GM18526 (cell line): Measurements from ENCODE around the gene SUSD4.

ENCODE experiments used
- POLR2A ChIP-seq: IDR thresholded peaks from 3 replicates; pipeline ENCODE4 v1.6.1; 2011; ENCODE audit not compliant: insufficient read length; ENCODE audit errors: extremely low read depth

The SUSD4 gene

GRCh38 chr1:223189903-223190724, 173.9 kb downstream of the SUSD4 start:
- no peak for TF ChIP-seq POLR2A

GRCh38 chr1:223189525-223189902, 174.5 kb downstream of the SUSD4 start:
- TF ChIP-seq POLR2A: no peak

- TF ChIP-seq POLR2A: no peak
Measured at GRCh38 chr1:223188618-223189356, 175.2 kb downstream of the SUSD4 start.

- TF ChIP-seq POLR2A: no peak
Measured at GRCh38 chr1:223186800-223187199, 177.2 kb downstream of the SUSD4 start.

GRCh38 chr1:223183268-223183862, 180.6 kb downstream of the SUSD4 start:
- no peak for TF ChIP-seq POLR2A

- no peak for TF ChIP-seq POLR2A
Measured at GRCh38 chr1:223180731-223181321, 183.2 kb downstream of the SUSD4 start.

GRCh38 chr1:223179786-223180185, 184.2 kb downstream of the SUSD4 start:
- no peak for TF ChIP-seq POLR2A

- no peak for TF ChIP-seq POLR2A
Measured at GRCh38 chr1:223179280-223179679, 184.7 kb downstream of the SUSD4 start.

GRCh38 chr1:223177681-223178080, 186.3 kb downstream of the SUSD4 start:
- no peak for TF ChIP-seq POLR2A

GRCh38 chr1:223176437-223176836, 187.5 kb downstream of the SUSD4 start:
- no peak for TF ChIP-seq POLR2A

- TF ChIP-seq POLR2A: no peak
Measured at GRCh38 chr1:223175633-223176032, 188.3 kb downstream of the SUSD4 start.

- no peak for TF ChIP-seq POLR2A
Measured at GRCh38 chr1:223175032-223175431, 188.9 kb downstream of the SUSD4 start.
